ENCODE measurements around the gene PTGS1.
"Not testable (repeated sequence)": the region's sequence is repeated elsewhere in the genome, so short reads cannot be mapped to it uniquely, and the experiment has no call there.

Gene PTGS1

GRCh38 chr9:122370869-122371755 is at the start of gene PTGS1:
Gene PTGS1 (plus strand): TSS chr9:122371024. CDS start chr9:122371085, 61 bp downstream.
- DNase-seq (ENCODE audit: low read depth in 2 of 2): no peak

- DNase-seq (ENCODE audit: low read depth in 2 of 2): no peak
Observed at GRCh38 chr9:122322553-122322952, 48.3 kb upstream of the PTGS1 start.

GRCh38 chr9:122324665-122325064 is 46.2 kb upstream of the PTGS1 start:
- not testable (repeated sequence) for DNase-seq (ENCODE audit: low read depth in 2 of 2)

GRCh38 chr9:122325124-122325523 is 45.7 kb upstream of the PTGS1 start:
- no peak for DNase-seq (ENCODE audit: low read depth in 2 of 2)

GRCh38 chr9:122327175-122327574 is 43.6 kb upstream of the PTGS1 start:
- no peak for DNase-seq (ENCODE audit: low read depth in 2 of 2)

- DNase-seq (ENCODE audit: low read depth in 2 of 2): no peak
Observed at GRCh38 chr9:122329597-122329996, 41.2 kb upstream of the PTGS1 start.

- not testable (repeated sequence) for DNase-seq (ENCODE audit: low read depth in 2 of 2)
Observed at GRCh38 chr9:122330466-122330865, 40.4 kb upstream of the PTGS1 start.

GRCh38 chr9:122331523-122331927 is 39.3 kb upstream of the PTGS1 start:
- no peak for DNase-seq (ENCODE audit: low read depth in 2 of 2)

GRCh38 chr9:122332083-122332482 is 38.7 kb upstream of the PTGS1 start:
- DNase-seq (ENCODE audit: low read depth in 2 of 2): no peak

GRCh38 chr9:122332644-122333043 is 38.2 kb upstream of the PTGS1 start:
- no peak for DNase-seq (ENCODE audit: low read depth in 2 of 2)

GRCh38 chr9:122333169-122333808 is 37.5 kb upstream of the PTGS1 start:
- no peak for DNase-seq (ENCODE audit: low read depth in 2 of 2)

- no peak for DNase-seq (ENCODE audit: low read depth in 2 of 2)
Observed at GRCh38 chr9:122334916-122335315, 35.9 kb upstream of the PTGS1 start.

GRCh38 chr9:122336189-122336588 is 34.6 kb upstream of the PTGS1 start:
- no peak for DNase-seq (ENCODE audit: low read depth in 2 of 2)

- DNase-seq (ENCODE audit: low read depth in 2 of 2): no peak
Observed at GRCh38 chr9:122336866-122337555, 33.8 kb upstream of the PTGS1 start.

GRCh38 chr9:122337556-122337929 is 33.3 kb upstream of the PTGS1 start:
- no peak for DNase-seq (ENCODE audit: low read depth in 2 of 2)

- DNase-seq (ENCODE audit: low read depth in 2 of 2): no peak
Observed at GRCh38 chr9:122338536-122338935, 32.3 kb upstream of the PTGS1 start.

- DNase-seq (ENCODE audit: low read depth in 2 of 2): no peak
Observed at GRCh38 chr9:122338994-122339393, 31.8 kb upstream of the PTGS1 start.

GRCh38 chr9:122339579-122339978 is 31.2 kb upstream of the PTGS1 start:
- no peak for DNase-seq (ENCODE audit: low read depth in 2 of 2)

GRCh38 chr9:122340161-122340560 is 30.7 kb upstream of the PTGS1 start:
- no peak for DNase-seq (ENCODE audit: low read depth in 2 of 2)

GRCh38 chr9:122342323-122343050 is 28.3 kb upstream of the PTGS1 start:
- DNase-seq (ENCODE audit: low read depth in 2 of 2): no peak

GRCh38 chr9:122346478-122347347 is 24.1 kb upstream of the PTGS1 start:
- no peak for DNase-seq (ENCODE audit: low read depth in 2 of 2)

All from fibroblast of skin of left biceps (primary cell).